NOMO-1 treated with dmso at 0.1 percent for 144 hours (cell line): Measurements from ENCODE around the gene HSF2BP.
"Not testable (repeated sequence)": the region's sequence is repeated elsewhere in the genome, so short reads cannot be mapped to it uniquely, and the experiment has no call there.

Source experiments
- DNase-seq: peaks from one replicate; lab custom pipeline; 2025; ENCODE audit not compliant: unreplicated experiment; lab: John Stamatoyannopoulos, UW

Gene HSF2BP

GRCh38 chr21:43479197-43479596 is 180.1 kb downstream of the HSF2BP start:
- DNase-seq, result not testable (repeated sequence)
